GM23338 (cell line): Measurements from ENCODE around the gene TCF12. TPM values are rescaled to one million over a fixed set of nuclear protein-coding genes. Genes with fewer than 3 reads are reported as not detected.

Source experiments
- ATAC-seq: fragments of 200-7000 bp; cut with Tn5 transposase; 3 replicates; pipeline ENCODE4 v1.9.1; 2020
- DNase-seq: peaks from one replicate; pipeline ENCODE4 v3.0.0-alpha.2; 2015; ENCODE audit warnings: low spot score
- H2AFZ ChIP-seq: fragments of 200-600 bp; sonication (generic); 2 replicates; pipeline ENCODE4 v1.8.0; 2016; ENCODE audit warnings: antibody characterized with exemption, mild to moderate bottlenecking, moderate library complexity
- H3F3A ChIP-seq: fragments of 200-600 bp; sonication (generic); replicated peaks from 2 replicates; pipeline ENCODE4 v1.8.0; 2017; ENCODE audit warnings: antibody characterized with exemption, mixed run types, low read depth
- H3K27ac ChIP-seq: fragments of 200-600 bp; sonication (generic); 2 replicates; pipeline ENCODE4 v1.6.1; 2016; ENCODE audit warnings: low read depth
- H3K27me3 ChIP-seq: fragments of 200-600 bp; sonication (generic); 2 replicates; pipeline ENCODE4 v1.8.0; 2016; ENCODE audit warnings: mild to moderate bottlenecking, mixed run types, moderate library complexity; ENCODE audit not compliant: insufficient read depth
- H3K36me3 ChIP-seq: fragments of 200-600 bp; sonication (generic); 2 replicates; pipeline ENCODE4 v1.8.0; 2016; ENCODE audit warnings: mild to moderate bottlenecking; ENCODE audit not compliant: insufficient read depth
- H3K4me1 ChIP-seq: fragments of 200-600 bp; sonication (generic); 2 replicates; pipeline ENCODE4 v1.8.0; 2016; ENCODE audit warnings: mild to moderate bottlenecking, moderate library complexity; ENCODE audit not compliant: insufficient read depth
- H3K4me2 ChIP-seq: fragments of 200-600 bp; sonication (generic); 2 replicates; pipeline ENCODE4 v1.7.1; 2017; ENCODE audit warnings: mixed run types
- H3K4me3 ChIP-seq: fragments of 200-600 bp; sonication (generic); 2 replicates; pipeline ENCODE4 v1.6.1; 2016; ENCODE audit warnings: mixed run types
- H3K79me2 ChIP-seq: fragments of 200-600 bp; sonication (generic); replicated peaks from 2 replicates; pipeline ENCODE4 v1.8.0; 2017; ENCODE audit warnings: mild to moderate bottlenecking; ENCODE audit not compliant: insufficient read depth
- H3K9me2 ChIP-seq: fragments of 200-600 bp; sonication (generic); 2 replicates; pipeline ENCODE4 v1.8.0; 2017; ENCODE audit not compliant: insufficient read depth
- H4K20me1 ChIP-seq: fragments of 200-600 bp; sonication (generic); replicated peaks from 2 replicates; pipeline ENCODE4 v1.8.0; 2017; ENCODE audit warnings: mild to moderate bottlenecking; ENCODE audit not compliant: insufficient read depth
- H3K27ac Mint-ChIP-seq: 2 replicates; pipeline ENCODE4 v1.8.0; 2020; ENCODE audit warnings: inconsistent platforms, mild to moderate bottlenecking, moderate library complexity, mixed read lengths
- H3K27me3 Mint-ChIP-seq: 3 replicates; pipeline ENCODE4 v1.8.0; 2022; ENCODE audit warnings: low read depth, mild to moderate bottlenecking, moderate library complexity, mixed read lengths, inconsistent platforms; ENCODE audit not compliant: insufficient read depth, poor library complexity
- H3K36me3 Mint-ChIP-seq: 3 replicates; pipeline ENCODE4 v1.8.0; 2021; ENCODE audit warnings: low read depth, mild to moderate bottlenecking, inconsistent platforms, moderate library complexity, mixed read lengths
- H3K4me1 Mint-ChIP-seq: 3 replicates; pipeline ENCODE4 v1.8.0; 2020; ENCODE audit warnings: mild to moderate bottlenecking, inconsistent platforms, mixed read lengths
- H3K4me3 Mint-ChIP-seq: 3 replicates; pipeline ENCODE4 v1.8.0; 2021; ENCODE audit warnings: moderate library complexity, mild to moderate bottlenecking, inconsistent platforms, mixed read lengths
- H3K9me3 Mint-ChIP-seq: 3 replicates; pipeline ENCODE4 v1.8.0; 2020; ENCODE audit warnings: moderate library complexity, mild to moderate bottlenecking, inconsistent platforms, mixed read lengths
- CREB1 ChIP-seq: fragments of 250-450 bp; sonication (Bioruptor Pico); IDR thresholded peaks from 2 replicates; pipeline ENCODE4 v1.5.0; 2020; ENCODE audit warnings: low read depth, mild to moderate bottlenecking, moderate library complexity
- EZH2 ChIP-seq: fragments of 200-600 bp; sonication (generic); IDR thresholded peaks from one replicate; pipeline ENCODE4 v1.8.0; 2017; ENCODE audit warnings: antibody characterized with exemption, mild to moderate bottlenecking, low read depth; ENCODE audit not compliant: unreplicated experiment
- EZH2phosphoT487 ChIP-seq: fragments of 200-600 bp; sonication (generic); IDR thresholded peaks from one replicate; pipeline ENCODE4 v1.8.1; 2018; ENCODE audit warnings: antibody characterized with exemption; ENCODE audit not compliant: unreplicated experiment
- JUNB ChIP-seq: IDR thresholded peaks from one replicate; pipeline ENCODE4 v1.6.1; 2016; ENCODE audit warnings: antibody characterized with exemption; ENCODE audit not compliant: unreplicated experiment
- NANOG ChIP-seq: IDR thresholded peaks from 2 replicates; pipeline ENCODE4 v1.6.1; 2016; ENCODE audit warnings: antibody characterized with exemption, borderline replicate concordance
- POLR2AphosphoS5 ChIP-seq: IDR thresholded peaks from 2 replicates; pipeline ENCODE4 v1.6.1; 2016; ENCODE audit warnings: antibody characterized with exemption, low read depth
- STAT1 ChIP-seq: IDR thresholded peaks from one replicate; pipeline ENCODE4 v1.6.1; 2016; ENCODE audit warnings: antibody characterized with exemption; ENCODE audit not compliant: unreplicated experiment
- ZNF114 ChIP-seq: fragments of 250-450 bp; sonication (Bioruptor Pico); IDR thresholded peaks from 2 replicates; pipeline ENCODE4 v1.5.0; 2020; ENCODE audit warnings: mild to moderate bottlenecking, moderate library complexity
- ZNF331 ChIP-seq: fragments of 250-450 bp; sonication (Bioruptor Pico); IDR thresholded peaks from 2 replicates; pipeline ENCODE4 v1.5.0; 2020; ENCODE audit warnings: low read depth, mild to moderate bottlenecking, moderate library complexity
- polyA plus RNA-seq: library from polyadenylated mRNA; unstranded; fragments of >200 nt; fragmentation: Nextera tagmentation; extraction: Ambion mirVana; gene quantifications from 2 replicates; pipeline ENCODE4 v1.2.1, GENCODE V29; 2016
- total RNA-seq: library from RNA; depleted of rRNA; stranded (reverse); fragments of >200 nt; shearing (Covaris generic); gene quantifications from 2 replicates; pipeline ENCODE4 v1.2.3, GENCODE V29; 2014
- TF ChIP-seq, protein P1 (sequence below): IDR thresholded peaks from 2 replicates; pipeline ENCODE4 v1.6.1; 2016; ENCODE audit warnings: antibody characterized with exemption
- TF ChIP-seq, protein P2 (sequence below): IDR thresholded peaks from one replicate; pipeline ENCODE4 v1.6.1; 2018; ENCODE audit warnings: antibody characterized with exemption; ENCODE audit not compliant: unreplicated experiment
- TF ChIP-seq, protein P3 (sequence below): fragments of 250-450 bp; sonication (Bioruptor Pico); IDR thresholded peaks from 2 replicates; pipeline ENCODE4 v1.5.0; 2020; ENCODE audit warnings: mild to moderate bottlenecking, moderate library complexity
- TF ChIP-seq, protein P4 (sequence below), 2 experiments: fragments of 200-600 bp in 1 of 2; sonication (generic) in 1 of 2; conservative IDR thresholded peaks; 2 replicates each; pipeline versions ENCODE4 v1.5.1 to v1.6.1; 2016 to 2017; ENCODE audit warnings: antibody characterized with exemption in 2 of 2, low read depth in 2 of 2, mild to moderate bottlenecking in 2 of 2, moderate library complexity in 1 of 2

The TCF12 gene
- total and polyA plus RNA-seq, 2 experiments from 2014 or later: 27.6 to 104 TPM

DNA sequence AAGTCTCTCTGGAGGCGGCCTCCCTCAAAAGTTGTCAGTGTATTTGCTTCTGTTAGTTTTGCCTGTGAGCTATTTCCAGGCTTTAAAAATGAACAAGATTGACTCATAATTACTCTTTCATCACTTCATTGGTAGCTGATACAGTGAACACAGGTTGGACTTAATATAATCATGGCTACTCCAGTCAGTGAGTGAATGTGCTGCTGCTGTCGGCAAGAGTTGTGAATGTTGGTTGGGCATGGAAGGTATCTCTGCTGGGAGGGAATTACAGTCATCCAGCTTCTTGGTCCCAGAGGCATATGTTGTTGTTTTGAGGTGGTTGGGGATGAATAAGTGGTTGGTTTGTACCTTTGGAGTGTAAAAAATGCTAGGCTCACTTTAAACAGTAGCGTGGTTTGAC, 11.5 kb downstream of the TCF12 start:
- Mint-ChIP-seq H3K27me3 (no peaks in the 10 kb centered on the region), H3K9me3 (no peaks in the 10 kb centered on the region), H3K4me1 (peaks cover 43% of the 10 kb centered on the region), H3K27ac (peak overlapping the region; percentile 20; the same call in 1 of the 2 replicates), H3K36me3 (peaks cover 15% of the 10 kb centered on the region), H3K4me3 (no peak overlapping the region)
- no peak overlapping the region for H3K4me3 ChIP-seq
- ATAC-seq (no peak), DNase-seq (no peak)
- no peak overlapping the region for H3K4me2 ChIP-seq
- H3K79me2 ChIP-seq: peaks cover 98% of the 10 kb centered on the region
- no peaks in the 10 kb centered on the region for H3K9me2 ChIP-seq
- no peaks in the 10 kb centered on the region for H3F3A ChIP-seq
- H3K27ac ChIP-seq: 0 out of 2 replicates have a peak overlapping the region, but pooled peaks have one; percentile 7
- H3K4me1 ChIP-seq: peaks cover 29% of the 10 kb centered on the region
- H3K36me3 ChIP-seq: no peaks in the 10 kb centered on the region
- TF ChIP-seq, protein P1, sequence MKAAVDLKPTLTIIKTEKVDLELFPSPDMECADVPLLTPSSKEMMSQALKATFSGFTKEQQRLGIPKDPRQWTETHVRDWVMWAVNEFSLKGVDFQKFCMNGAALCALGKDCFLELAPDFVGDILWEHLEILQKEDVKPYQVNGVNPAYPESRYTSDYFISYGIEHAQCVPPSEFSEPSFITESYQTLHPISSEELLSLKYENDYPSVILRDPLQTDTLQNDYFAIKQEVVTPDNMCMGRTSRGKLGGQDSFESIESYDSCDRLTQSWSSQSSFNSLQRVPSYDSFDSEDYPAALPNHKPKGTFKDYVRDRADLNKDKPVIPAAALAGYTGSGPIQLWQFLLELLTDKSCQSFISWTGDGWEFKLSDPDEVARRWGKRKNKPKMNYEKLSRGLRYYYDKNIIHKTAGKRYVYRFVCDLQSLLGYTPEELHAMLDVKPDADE: no peak
- TF ChIP-seq EZH2: no peak
- no peak for TF ChIP-seq EZH2phosphoT487
- no peak for TF ChIP-seq CREB1 (CRISPR knock-in tag)
- TF ChIP-seq ZNF114 (CRISPR knock-in tag): no peak
- TF ChIP-seq, protein P2, sequence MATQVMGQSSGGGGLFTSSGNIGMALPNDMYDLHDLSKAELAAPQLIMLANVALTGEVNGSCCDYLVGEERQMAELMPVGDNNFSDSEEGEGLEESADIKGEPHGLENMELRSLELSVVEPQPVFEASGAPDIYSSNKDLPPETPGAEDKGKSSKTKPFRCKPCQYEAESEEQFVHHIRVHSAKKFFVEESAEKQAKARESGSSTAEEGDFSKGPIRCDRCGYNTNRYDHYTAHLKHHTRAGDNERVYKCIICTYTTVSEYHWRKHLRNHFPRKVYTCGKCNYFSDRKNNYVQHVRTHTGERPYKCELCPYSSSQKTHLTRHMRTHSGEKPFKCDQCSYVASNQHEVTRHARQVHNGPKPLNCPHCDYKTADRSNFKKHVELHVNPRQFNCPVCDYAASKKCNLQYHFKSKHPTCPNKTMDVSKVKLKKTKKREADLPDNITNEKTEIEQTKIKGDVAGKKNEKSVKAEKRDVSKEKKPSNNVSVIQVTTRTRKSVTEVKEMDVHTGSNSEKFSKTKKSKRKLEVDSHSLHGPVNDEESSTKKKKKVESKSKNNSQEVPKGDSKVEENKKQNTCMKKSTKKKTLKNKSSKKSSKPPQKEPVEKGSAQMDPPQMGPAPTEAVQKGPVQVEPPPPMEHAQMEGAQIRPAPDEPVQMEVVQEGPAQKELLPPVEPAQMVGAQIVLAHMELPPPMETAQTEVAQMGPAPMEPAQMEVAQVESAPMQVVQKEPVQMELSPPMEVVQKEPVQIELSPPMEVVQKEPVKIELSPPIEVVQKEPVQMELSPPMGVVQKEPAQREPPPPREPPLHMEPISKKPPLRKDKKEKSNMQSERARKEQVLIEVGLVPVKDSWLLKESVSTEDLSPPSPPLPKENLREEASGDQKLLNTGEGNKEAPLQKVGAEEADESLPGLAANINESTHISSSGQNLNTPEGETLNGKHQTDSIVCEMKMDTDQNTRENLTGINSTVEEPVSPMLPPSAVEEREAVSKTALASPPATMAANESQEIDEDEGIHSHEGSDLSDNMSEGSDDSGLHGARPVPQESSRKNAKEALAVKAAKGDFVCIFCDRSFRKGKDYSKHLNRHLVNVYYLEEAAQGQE: no peak
- TF ChIP-seq NANOG: no peak
- no peak for TF ChIP-seq JUNB
- no peak for TF ChIP-seq ZNF331 (CRISPR knock-in tag)
- no peak for TF ChIP-seq POLR2AphosphoS5
- TF ChIP-seq, protein P3, sequence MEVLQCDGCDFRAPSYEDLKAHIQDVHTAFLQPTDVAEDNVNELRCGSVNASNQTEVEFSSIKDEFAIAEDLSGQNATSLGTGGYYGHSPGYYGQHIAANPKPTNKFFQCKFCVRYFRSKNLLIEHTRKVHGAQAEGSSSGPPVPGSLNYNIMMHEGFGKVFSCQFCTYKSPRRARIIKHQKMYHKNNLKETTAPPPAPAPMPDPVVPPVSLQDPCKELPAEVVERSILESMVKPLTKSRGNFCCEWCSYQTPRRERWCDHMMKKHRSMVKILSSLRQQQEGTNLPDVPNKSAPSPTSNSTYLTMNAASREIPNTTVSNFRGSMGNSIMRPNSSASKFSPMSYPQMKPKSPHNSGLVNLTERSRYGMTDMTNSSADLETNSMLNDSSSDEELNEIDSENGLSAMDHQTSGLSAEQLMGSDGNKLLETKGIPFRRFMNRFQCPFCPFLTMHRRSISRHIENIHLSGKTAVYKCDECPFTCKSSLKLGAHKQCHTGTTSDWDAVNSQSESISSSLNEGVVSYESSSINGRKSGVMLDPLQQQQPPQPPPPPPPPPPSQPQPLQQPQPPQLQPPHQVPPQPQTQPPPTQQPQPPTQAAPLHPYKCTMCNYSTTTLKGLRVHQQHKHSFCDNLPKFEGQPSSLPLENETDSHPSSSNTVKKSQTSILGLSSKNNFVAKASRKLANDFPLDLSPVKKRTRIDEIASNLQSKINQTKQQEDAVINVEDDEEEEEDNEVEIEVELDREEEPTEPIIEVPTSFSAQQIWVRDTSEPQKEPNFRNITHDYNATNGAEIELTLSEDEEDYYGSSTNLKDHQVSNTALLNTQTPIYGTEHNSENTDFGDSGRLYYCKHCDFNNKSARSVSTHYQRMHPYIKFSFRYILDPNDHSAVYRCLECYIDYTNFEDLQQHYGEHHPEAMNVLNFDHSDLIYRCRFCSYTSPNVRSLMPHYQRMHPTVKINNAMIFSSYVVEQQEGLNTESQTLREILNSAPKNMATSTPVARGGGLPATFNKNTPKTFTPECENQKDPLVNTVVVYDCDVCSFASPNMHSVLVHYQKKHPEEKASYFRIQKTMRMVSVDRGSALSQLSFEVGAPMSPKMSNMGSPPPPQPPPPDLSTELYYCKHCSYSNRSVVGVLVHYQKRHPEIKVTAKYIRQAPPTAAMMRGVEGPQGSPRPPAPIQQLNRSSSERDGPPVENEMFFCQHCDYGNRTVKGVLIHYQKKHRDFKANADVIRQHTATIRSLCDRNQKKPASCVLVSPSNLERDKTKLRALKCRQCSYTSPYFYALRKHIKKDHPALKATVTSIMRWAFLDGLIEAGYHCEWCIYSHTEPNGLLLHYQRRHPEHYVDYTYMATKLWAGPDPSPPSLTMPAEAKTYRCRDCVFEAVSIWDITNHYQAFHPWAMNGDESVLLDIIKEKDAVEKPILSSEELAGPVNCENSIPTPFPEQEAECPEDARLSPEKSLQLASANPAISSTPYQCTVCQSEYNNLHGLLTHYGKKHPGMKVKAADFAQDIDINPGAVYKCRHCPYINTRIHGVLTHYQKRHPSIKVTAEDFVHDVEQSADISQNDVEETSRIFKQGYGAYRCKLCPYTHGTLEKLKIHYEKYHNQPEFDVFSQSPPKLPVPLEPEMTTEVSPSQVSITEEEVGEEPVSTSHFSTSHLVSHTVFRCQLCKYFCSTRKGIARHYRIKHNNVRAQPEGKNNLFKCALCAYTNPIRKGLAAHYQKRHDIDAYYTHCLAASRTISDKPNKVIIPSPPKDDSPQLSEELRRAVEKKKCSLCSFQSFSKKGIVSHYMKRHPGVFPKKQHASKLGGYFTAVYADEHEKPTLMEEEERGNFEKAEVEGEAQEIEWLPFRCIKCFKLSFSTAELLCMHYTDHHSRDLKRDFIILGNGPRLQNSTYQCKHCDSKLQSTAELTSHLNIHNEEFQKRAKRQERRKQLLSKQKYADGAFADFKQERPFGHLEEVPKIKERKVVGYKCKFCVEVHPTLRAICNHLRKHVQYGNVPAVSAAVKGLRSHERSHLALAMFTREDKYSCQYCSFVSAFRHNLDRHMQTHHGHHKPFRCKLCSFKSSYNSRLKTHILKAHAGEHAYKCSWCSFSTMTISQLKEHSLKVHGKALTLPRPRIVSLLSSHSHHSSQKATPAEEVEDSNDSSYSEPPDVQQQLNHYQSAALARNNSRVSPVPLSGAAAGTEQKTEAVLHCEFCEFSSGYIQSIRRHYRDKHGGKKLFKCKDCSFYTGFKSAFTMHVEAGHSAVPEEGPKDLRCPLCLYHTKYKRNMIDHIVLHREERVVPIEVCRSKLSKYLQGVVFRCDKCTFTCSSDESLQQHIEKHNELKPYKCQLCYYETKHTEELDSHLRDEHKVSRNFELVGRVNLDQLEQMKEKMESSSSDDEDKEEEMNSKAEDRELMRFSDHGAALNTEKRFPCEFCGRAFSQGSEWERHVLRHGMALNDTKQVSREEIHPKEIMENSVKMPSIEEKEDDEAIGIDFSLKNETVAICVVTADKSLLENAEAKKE (CRISPR knock-in tag): no peak
- TF ChIP-seq, protein P4, sequence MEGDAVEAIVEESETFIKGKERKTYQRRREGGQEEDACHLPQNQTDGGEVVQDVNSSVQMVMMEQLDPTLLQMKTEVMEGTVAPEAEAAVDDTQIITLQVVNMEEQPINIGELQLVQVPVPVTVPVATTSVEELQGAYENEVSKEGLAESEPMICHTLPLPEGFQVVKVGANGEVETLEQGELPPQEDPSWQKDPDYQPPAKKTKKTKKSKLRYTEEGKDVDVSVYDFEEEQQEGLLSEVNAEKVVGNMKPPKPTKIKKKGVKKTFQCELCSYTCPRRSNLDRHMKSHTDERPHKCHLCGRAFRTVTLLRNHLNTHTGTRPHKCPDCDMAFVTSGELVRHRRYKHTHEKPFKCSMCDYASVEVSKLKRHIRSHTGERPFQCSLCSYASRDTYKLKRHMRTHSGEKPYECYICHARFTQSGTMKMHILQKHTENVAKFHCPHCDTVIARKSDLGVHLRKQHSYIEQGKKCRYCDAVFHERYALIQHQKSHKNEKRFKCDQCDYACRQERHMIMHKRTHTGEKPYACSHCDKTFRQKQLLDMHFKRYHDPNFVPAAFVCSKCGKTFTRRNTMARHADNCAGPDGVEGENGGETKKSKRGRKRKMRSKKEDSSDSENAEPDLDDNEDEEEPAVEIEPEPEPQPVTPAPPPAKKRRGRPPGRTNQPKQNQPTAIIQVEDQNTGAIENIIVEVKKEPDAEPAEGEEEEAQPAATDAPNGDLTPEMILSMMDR (conservative IDR thresholded peaks at IDR 0.05; ENCODE audit: low read depth in 2 of 2): no peak
- TF ChIP-seq STAT1: no peak
- no peaks in the 10 kb centered on the region; the same call in 1 of the 2 replicates for H4K20me1 ChIP-seq
- no peaks in the 10 kb centered on the region for H3K27me3 ChIP-seq
- H2AFZ ChIP-seq: no peak overlapping the region
